Osteocyte (in vitro differentiated cells): ENCODE measurements around the gene NLRP3. TPM values are rescaled to one million over a fixed set of nuclear protein-coding genes. Genes with fewer than 3 reads are reported as not detected.
"Not testable (repeated sequence)": the region's sequence is repeated elsewhere in the genome, so short reads cannot be mapped to it uniquely, and the experiment has no call there.

ENCODE experiments used
- DNase-seq: peaks from one replicate; pipeline ENCODE4 v3.0.0; 2021; ENCODE audit warnings: mixed read lengths; ENCODE audit not compliant: unreplicated experiment; ENCODE audit errors: extremely low spot score
- H3K27ac Mint-ChIP-seq: one replicate; pipeline ENCODE4 v1.8.0; 2021; ENCODE audit warnings: mild to moderate bottlenecking, mixed read lengths; ENCODE audit not compliant: unreplicated experiment
- H3K27me3 Mint-ChIP-seq: one replicate; pipeline ENCODE4 v1.8.0; 2021; ENCODE audit warnings: mixed read lengths; ENCODE audit not compliant: unreplicated experiment
- H3K36me3 Mint-ChIP-seq: one replicate; pipeline ENCODE4 v1.8.0; 2021; ENCODE audit warnings: mixed read lengths; ENCODE audit not compliant: unreplicated experiment
- H3K4me1 Mint-ChIP-seq: one replicate; pipeline ENCODE4 v1.8.0; 2021; ENCODE audit warnings: mixed read lengths; ENCODE audit not compliant: unreplicated experiment
- H3K4me3 Mint-ChIP-seq: one replicate; pipeline ENCODE4 v1.8.0; 2021; ENCODE audit warnings: mild to moderate bottlenecking, moderate library complexity, mixed read lengths; ENCODE audit not compliant: unreplicated experiment
- H3K9me3 Mint-ChIP-seq: one replicate; pipeline ENCODE4 v1.8.0; 2021; ENCODE audit warnings: mixed read lengths; ENCODE audit not compliant: unreplicated experiment
- total RNA-seq: library from RNA; stranded (reverse); gene quantifications from 2 replicates; pipeline ENCODE4 v1.2.1, GENCODE V29; 2021
- TF ChIP-seq, protein P1 (sequence below): fragments of 200-600 bp; sonication (generic); IDR thresholded peaks from 2 replicates; pipeline ENCODE4 v1.5.0; 2021; ENCODE audit warnings: antibody characterized with exemption, mild to moderate bottlenecking, moderate library complexity

Gene NLRP3
- total RNA-seq, 1 donor from 2014 or later, result 0.16 TPM

DNA sequence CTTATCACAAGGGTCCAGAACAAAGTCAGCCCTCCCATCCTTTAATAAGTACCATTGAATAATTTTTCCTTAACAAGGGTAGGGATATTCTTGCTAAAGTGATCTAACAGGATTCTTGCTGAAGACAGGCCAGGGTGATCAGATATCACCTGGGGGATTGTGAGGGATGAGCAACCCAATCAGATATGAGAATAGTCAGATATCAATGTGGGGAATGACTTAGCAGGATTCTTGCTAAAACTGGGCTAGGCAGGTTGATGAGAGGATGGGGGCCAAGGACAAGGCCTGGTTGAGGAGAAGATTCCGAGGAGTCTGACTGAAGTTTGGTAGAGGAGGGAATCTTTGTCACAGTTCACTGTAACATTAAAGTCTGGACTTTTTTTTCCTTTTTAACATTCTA, 23.9 kb upstream of the NLRP3 start:
- peaks cover 17% of the 10 kb centered on the region for H3K27me3 Mint-ChIP-seq
- DNase-seq, result no peak
- TF ChIP-seq, protein P1, sequence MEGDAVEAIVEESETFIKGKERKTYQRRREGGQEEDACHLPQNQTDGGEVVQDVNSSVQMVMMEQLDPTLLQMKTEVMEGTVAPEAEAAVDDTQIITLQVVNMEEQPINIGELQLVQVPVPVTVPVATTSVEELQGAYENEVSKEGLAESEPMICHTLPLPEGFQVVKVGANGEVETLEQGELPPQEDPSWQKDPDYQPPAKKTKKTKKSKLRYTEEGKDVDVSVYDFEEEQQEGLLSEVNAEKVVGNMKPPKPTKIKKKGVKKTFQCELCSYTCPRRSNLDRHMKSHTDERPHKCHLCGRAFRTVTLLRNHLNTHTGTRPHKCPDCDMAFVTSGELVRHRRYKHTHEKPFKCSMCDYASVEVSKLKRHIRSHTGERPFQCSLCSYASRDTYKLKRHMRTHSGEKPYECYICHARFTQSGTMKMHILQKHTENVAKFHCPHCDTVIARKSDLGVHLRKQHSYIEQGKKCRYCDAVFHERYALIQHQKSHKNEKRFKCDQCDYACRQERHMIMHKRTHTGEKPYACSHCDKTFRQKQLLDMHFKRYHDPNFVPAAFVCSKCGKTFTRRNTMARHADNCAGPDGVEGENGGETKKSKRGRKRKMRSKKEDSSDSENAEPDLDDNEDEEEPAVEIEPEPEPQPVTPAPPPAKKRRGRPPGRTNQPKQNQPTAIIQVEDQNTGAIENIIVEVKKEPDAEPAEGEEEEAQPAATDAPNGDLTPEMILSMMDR, result no peak
- H3K4me1 Mint-ChIP-seq, result peaks cover 4% of the 10 kb centered on the region
- H3K27ac Mint-ChIP-seq, result no peak overlapping the region
- H3K4me3 Mint-ChIP-seq, result no peak overlapping the region
- H3K36me3 Mint-ChIP-seq, result no peaks in the 10 kb centered on the region
- no peaks in the 10 kb centered on the region for H3K9me3 Mint-ChIP-seq

DNA sequence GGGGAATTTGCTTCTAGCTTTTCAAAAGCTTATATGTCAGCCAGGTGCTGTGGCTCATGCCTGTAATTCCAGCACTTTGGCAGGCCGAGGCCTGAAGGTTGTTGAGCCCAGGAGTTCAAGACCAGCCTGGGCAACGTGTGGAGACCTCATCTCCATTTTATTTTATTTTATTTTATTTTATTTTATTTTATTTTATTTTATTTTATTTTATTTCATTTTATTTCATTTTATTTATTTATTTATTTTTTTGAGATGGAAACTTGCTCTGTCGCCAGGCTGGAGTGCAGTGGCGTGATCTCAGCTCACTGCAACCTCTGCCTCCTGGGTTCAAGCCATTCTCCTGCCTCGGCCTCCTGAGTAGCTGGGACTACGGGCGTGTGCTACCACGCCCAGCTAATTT, 20.9 kb upstream of the NLRP3 start:
- not testable (repeated sequence) for H3K36me3 Mint-ChIP-seq

DNA sequence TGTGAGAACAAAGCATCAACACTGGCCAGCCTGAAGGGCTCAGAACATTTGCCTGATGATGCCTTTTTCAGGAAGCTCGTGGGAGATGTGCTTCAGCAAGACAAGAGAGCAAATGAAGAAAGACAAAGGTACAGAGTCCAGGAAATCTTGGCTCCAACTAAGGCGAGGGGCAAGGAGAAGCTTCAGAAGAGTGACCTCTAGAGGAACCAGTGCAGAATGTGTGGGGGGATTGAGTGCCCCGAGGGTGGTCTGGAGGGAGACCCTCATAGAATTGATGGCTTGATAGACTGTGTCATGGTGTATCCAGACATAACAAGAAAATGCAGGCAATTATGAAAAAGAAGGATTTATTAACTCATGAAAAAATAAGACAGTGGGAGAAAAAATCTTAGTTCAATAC, 15.3 kb upstream of the NLRP3 start:
- H3K4me1 Mint-ChIP-seq, result peaks cover 7% of the 10 kb centered on the region
- H3K9me3 Mint-ChIP-seq, result no peaks in the 10 kb centered on the region
- H3K27ac Mint-ChIP-seq, result no peak overlapping the region

More for the DNA sequence above, 20.9 kb upstream of the NLRP3 start:
- H3K27me3 Mint-ChIP-seq, result peaks cover 15% of the 10 kb centered on the region
- DNase-seq, H3K27ac Mint-ChIP-seq, H3K4me3 Mint-ChIP-seq, H3K4me1 Mint-ChIP-seq, H3K9me3 Mint-ChIP-seq: not testable (repeated sequence)

DNA sequence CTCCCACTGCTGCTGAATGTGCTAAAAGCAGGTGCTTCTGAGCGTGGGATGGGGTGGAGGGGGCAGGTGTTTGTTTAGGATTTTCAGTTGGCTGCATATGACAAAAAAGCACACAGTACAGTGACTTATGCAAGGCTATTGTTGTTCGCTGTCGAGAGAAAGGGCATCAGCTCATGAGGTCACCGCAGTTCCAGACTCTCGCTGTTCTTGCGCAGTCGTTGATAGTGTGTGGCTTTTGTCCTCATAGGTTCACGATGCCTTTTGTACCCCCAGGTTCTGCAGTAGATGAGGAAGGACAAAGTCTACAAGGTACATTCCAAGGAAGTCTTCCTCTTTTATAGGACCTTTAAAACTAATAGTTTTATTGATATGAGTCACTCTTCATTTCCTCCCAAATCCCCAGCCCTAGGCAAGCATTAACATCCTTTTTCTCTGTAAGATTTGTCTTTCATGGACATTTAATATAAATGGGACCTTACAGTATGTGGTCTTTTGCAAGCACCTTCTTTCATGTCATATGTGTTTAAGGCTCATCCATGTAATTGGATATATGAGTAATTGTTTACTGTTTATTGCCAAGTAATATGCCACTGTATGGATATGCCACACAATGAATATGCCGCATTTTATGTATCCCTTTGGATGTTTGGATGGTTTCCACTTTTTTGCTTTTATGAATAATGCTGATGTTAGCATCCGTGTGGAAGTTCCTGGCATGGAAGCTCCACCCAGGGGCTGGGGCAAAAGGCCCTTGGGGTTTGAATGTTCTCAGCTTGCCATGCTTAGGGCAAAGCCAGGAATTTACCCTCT, 14.5 kb upstream of the NLRP3 start:
- peaks cover 7% of the 10 kb centered on the region for H3K4me1 Mint-ChIP-seq
- no peaks in the 10 kb centered on the region for H3K36me3 Mint-ChIP-seq
- no peak overlapping the region for H3K4me3 Mint-ChIP-seq
- DNase-seq, result no peak
- H3K9me3 Mint-ChIP-seq, result no peaks in the 10 kb centered on the region
- TF ChIP-seq, protein P1, result no peak
- H3K27me3 Mint-ChIP-seq, result peaks cover 8% of the 10 kb centered on the region
- no peak overlapping the region for H3K27ac Mint-ChIP-seq

More for the DNA sequence above, 15.3 kb upstream of the NLRP3 start:
- Mint-ChIP-seq H3K27me3 (peaks cover 10% of the 10 kb centered on the region), H3K4me3 (no peak overlapping the region), H3K36me3 (no peaks in the 10 kb centered on the region)
- DNase-seq, result no peak
- TF ChIP-seq, protein P1, result no peak

DNA sequence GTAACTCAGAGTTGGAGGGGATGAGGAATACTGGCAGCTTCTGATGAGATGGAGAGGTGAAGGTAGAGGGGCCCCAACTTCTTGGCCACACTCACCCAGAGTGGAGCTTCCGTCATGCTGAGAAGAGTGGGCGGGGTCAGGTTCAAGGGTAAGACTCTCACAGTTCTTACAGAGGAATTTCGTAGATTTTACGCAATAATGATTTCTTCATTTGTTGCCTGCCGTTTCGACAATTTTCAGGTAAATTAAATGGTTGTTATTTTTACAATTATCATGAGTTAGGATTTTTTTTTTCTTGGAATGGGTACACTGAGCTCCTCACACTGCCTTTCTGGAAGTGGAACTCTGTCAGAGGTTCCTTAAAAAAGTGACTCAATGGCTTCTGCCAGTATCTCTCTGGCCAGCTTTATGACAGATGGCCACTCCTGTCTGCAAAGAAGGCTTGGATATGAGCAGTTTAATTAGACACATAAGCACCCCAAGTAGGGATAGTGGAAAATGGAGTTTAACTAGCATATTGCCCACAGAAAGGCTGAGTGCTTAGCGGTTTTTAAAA, 13.8 kb upstream of the NLRP3 start:
- TF ChIP-seq, protein P1, result no peak
- Mint-ChIP-seq H3K4me3 (no peak overlapping the region), H3K36me3 (no peaks in the 10 kb centered on the region), H3K4me1 (peaks cover 7% of the 10 kb centered on the region), H3K27ac (no peak overlapping the region), H3K27me3 (peaks cover 8% of the 10 kb centered on the region), H3K9me3 (no peaks in the 10 kb centered on the region)
- no peak for DNase-seq
